Body of pancreas (tissue), 4 donors: ENCODE results near the gene CBFA2T3.
A peak's percentile ranks its signal among the peaks of the same experiment; 100 is the strongest.

Experiments
- CTCF ChIP-seq, 7 experiments: fragments of 450-650 bp in 4 of 7; fragments of 200-600 bp in 3 of 7; sonication (generic) in 3 of 7; IDR thresholded peaks; one replicate each; pipeline ENCODE4 v1.5.1; 2016 to 2019; ENCODE audit warnings: antibody characterized with exemption in 7 of 7
- POLR2A ChIP-seq, 3 donors: fragments of 450-650 bp; IDR thresholded peaks; one replicate each; pipeline ENCODE4 v1.6.1; 2016; ENCODE audit warnings: antibody characterized with exemption in 3 of 3, mild to moderate bottlenecking in 2 of 3

DNA sequence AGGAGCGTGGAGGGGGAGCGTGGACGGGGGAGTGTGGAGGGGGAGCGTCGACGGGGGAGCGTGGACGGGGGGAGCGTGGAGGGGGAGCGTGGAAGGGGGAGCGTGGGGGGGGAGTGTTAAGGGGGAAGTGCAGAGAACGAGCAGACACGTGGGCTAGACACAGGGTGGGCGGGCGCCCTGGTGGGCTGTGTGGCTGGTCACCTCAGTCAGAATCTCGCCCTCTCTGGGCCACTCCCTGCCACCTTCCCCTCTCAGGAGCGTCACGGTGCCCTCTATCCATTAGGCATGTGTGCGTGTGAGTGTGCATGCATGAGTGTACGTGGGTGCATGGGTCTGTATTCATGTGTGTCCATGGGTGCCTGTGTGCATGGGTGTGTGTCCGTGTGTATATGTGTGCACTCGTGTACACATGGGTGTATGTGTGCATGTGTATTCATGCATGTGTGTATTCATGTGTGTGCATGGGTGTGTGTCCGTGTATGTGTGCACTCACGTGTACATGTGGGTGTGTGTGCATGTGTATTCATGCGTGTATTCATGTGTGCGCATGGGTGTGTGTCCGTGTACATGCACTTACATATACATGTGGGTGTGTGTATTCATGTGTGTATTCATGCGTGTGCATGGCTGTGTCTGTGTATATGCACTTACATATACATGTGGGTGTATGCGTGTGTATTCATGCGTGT, 61.2 kb downstream of the CBFA2T3 start:
- TF ChIP-seq CTCF (IDR thresholded peaks at IDR 0.05) = peak in 1 of 7 experiments; percentile 15
- no peak for TF ChIP-seq POLR2A (IDR thresholded peaks at IDR 0.05)
